Measurements from ENCODE around the gene ATP13A5. TPM values are rescaled to one million over a fixed set of nuclear protein-coding genes. Genes with fewer than 3 reads are reported as not detected.

The ATP13A5 gene
- total and polyA plus RNA-seq, 5 donors: 0.07 TPM; not detected in 4

DNA sequence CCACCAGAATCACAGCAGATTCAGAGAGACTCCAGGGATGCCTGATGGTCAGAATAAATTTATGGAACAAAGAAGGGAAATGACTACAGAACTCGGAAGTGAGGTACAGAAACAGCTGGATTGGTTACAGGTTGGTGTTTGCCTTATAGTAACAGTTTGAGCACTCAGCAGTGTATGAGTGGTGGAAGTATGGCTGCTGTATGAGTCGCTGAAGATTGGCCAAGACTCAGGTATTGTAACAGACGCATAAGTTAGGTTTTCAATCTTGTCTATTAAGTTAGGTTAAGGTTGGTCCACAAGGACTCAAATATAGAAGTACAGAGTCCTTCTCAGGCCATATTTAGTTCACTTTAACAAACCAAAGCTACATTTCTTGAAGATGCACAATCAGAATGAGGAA lies 33.1 kb downstream of the ATP13A5 start:
- Histone ChIP-seq H3K27me3 (ENCODE audit: control insufficient read depth, insufficient read depth) (no peaks in the 10 kb centered on the region), H3K4me1 (ENCODE audit: control insufficient read depth, insufficient read depth, low read length) (no peaks in the 10 kb centered on the region), H3K27ac (ENCODE audit: low read length) (no peak overlapping the region), H3K4me3 (ENCODE audit: low read length) (no peak overlapping the region), H3K9me3 (ENCODE audit: control insufficient read depth, low read length) (no peaks in the 10 kb centered on the region)
- intact Hi-C loops (cut with DNase I): no loop called here
- 81% methylated on average over 3 of the region's 3 CpGs for WGBS
- DNase-seq (no peak), ATAC-seq (no peak)

DNA sequence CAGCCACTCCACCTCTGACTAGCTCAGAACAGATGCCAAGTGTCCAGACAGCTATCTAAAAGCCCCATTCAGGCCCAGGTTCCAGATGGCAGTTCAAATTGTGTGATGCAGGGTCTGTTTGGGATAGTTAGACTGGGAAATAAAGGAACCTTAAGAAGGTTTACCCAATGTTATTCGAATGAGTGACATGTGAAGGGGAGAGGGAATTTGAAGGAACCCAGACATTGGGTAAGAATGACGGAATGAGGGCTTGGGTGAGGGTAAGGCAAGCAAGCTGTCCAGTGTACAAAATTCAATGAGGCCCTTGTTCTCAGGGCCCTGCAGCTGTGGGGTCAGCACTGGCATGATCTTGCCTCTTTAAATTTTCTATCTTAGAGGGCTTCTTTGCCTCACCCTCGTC lies 34.1 kb downstream of the ATP13A5 start:
- Histone ChIP-seq H3K4me1 (ENCODE audit: control insufficient read depth, insufficient read depth, low read length) (no peaks in the 10 kb centered on the region), H3K27ac (ENCODE audit: low read length) (no peak overlapping the region), H3K4me3 (ENCODE audit: low read length) (no peak overlapping the region), H3K9me3 (ENCODE audit: control insufficient read depth, low read length) (no peaks in the 10 kb centered on the region), H3K27me3 (ENCODE audit: control insufficient read depth, insufficient read depth) (no peaks in the 10 kb centered on the region)
- intact Hi-C loops (cut with DNase I): no loop called here
- DNase-seq (no peak), ATAC-seq (no peak)
- WGBS: 52% methylated on average over 3 of the region's 3 CpGs

DNA sequence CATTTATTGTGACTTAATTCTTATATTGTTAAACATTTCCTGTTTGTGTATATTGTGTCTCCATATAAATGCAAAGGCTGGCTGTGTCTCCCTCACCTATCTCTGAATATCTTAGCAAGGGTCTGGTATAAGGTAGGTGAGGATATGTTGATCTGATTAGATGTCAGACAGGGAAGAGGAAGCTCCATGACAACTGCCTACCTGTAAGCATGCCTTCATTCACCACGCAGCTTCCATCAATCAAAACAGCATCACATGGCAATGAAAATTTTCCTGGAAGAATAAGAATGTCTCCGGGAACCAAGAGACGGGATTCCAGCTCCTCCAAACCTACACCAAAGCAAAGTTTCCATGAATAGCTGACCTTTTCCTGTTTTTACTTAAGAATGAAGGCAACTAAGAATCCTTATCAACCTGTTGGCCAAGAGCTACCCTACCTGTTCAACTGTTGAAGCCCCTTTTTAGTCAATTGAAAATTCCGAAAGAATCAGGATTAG lies 34.8 kb downstream of the ATP13A5 start:
- no peaks in the 10 kb centered on the region for H3K9me3 ChIP-seq (ENCODE audit: control insufficient read depth, low read length)
- 90% methylated on average over 4 of the region's 4 CpGs for WGBS

DNA sequence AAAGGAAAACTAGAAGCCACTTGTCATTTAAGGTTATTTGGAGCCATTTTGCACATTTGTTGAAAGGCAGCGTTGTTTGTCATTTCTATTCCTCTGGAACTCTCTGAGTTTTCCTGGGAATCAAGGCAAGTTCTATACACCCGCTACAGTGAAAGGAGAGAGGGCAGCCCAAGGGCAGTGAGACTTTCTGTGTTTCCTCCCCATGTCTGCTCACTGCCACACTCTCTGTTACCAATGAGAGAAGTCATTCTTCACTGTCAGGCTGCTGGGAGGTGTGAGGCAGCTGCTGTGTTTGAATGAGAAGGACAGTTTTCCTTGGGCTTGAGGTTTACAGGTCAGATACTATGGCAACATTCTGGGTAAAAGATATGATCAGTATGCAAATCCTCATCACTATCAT lies 36.0 kb downstream of the ATP13A5 start:
- ATAC-seq: peak in 1 of 2 donors; percentile 41

More for the DNA sequence above, 34.8 kb downstream of the ATP13A5 start:
- Histone ChIP-seq H3K4me3 (ENCODE audit: low read length) (no peak overlapping the region), H3K27ac (ENCODE audit: low read length) (no peak overlapping the region), H3K4me1 (ENCODE audit: control insufficient read depth, insufficient read depth, low read length) (no peaks in the 10 kb centered on the region), H3K27me3 (ENCODE audit: control insufficient read depth, insufficient read depth) (no peaks in the 10 kb centered on the region)
- DNase-seq: no peak
- intact Hi-C loops (cut with DNase I): no loop called here
- no peak for ATAC-seq

DNA sequence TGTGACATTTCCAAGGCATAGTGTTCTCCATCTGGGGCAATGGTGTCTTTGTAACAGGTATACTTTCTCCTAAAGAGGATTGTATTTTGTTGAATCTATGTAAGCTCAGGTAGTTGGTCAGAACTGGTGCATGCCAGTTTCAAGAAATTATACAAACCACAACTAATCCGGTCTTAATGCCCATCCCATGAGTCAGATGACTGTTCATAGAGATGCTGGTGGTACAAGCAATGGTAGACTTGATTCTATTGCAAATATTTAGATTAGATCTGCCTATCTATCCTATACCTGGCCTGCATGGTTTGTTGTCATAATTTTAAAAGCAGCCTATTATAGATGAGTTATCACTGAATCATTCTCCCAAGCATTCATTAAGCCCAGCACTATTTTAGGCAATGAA lies 43.5 kb downstream of the ATP13A5 start:
- intact Hi-C loops (cut with DNase I): no loop called here
- Histone ChIP-seq H3K4me1 (ENCODE audit: control insufficient read depth, insufficient read depth, low read length) (no peaks in the 10 kb centered on the region), H3K27ac (ENCODE audit: low read length) (no peak overlapping the region), H3K4me3 (ENCODE audit: low read length) (no peak overlapping the region), H3K27me3 (ENCODE audit: control insufficient read depth, insufficient read depth) (no peaks in the 10 kb centered on the region), H3K9me3 (ENCODE audit: control insufficient read depth, low read length) (no peaks in the 10 kb centered on the region)
- DNase-seq (no peak), ATAC-seq (no peak)
- WGBS: 92% methylated on average over 1 of the region's 1 CpG

More for the DNA sequence above, 36.0 kb downstream of the ATP13A5 start:
- DNase-seq: no peak
- Histone ChIP-seq H3K27ac (ENCODE audit: low read length) (no peak overlapping the region), H3K9me3 (ENCODE audit: control insufficient read depth, low read length) (no peaks in the 10 kb centered on the region), H3K27me3 (ENCODE audit: control insufficient read depth, insufficient read depth) (no peaks in the 10 kb centered on the region), H3K4me1 (ENCODE audit: control insufficient read depth, insufficient read depth, low read length) (no peaks in the 10 kb centered on the region), H3K4me3 (ENCODE audit: low read length) (no peak overlapping the region)
- 52% methylated on average over 2 of the region's 2 CpGs for WGBS
- intact Hi-C loops (cut with DNase I): no loop called here

DNA sequence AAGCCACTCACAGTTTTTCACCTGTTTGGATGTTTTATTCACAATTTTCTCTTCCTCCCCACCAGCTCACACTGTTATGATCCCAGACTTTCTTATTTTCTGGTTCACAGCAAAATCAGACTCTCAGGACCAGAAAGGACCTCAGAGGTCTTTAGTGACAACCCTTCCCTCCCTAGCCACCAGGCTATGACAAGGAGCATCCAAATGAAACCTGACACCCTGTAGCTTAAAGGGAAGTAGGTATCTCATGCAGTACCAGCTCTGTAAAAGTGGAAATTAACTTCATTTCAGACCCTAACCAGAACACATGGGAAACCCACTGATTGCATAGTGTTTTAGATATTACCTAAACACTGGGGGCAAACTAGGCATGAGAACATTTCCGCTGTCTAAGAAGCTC lies 45.3 kb downstream of the ATP13A5 start:
- intact Hi-C loops (cut with DNase I): no loop called here
- Histone ChIP-seq H3K4me1 (ENCODE audit: control insufficient read depth, insufficient read depth, low read length) (no peaks in the 10 kb centered on the region), H3K4me3 (ENCODE audit: low read length) (no peak overlapping the region), H3K27me3 (ENCODE audit: control insufficient read depth, insufficient read depth) (no peaks in the 10 kb centered on the region), H3K9me3 (ENCODE audit: control insufficient read depth, low read length) (no peaks in the 10 kb centered on the region), H3K27ac (ENCODE audit: low read length) (no peak overlapping the region)
- DNase-seq: no peak
- 47% methylated on average over 1 of the region's 1 CpG for WGBS
- ATAC-seq: no peak

DNA sequence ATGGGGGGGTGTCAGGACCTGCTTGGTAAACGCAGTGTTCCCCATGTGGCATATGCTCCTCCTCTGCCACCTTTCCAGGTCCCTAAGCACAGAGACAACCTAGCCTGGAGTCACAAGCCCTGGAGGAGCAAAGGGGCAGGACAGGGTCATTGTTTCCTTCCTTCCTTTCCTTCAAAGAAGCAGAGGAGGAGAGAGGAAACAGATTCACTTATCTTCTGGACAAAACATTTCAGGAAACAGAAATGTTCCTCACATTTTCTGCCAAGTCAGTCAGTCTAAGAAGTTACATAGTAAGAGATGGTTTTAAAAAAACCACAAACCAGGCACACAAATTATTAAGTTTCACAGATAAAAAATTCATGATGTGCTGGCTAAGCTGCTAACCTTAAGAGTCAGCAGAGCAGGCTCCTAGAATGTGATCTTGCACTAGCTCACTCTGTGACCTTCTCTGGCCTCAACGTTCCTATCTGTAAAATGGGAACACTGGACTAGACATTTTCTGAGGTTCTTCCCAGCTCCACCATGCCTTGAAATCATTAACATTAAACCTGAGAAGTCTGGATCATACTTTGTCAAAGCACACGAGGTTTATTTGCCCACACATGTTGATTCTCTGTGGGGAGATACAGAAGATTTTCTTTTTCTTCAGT lies 47.9 kb downstream of the ATP13A5 start:
- intact Hi-C loops (cut with DNase I): no loop called here
- no peaks in the 10 kb centered on the region for H3K4me1 ChIP-seq (ENCODE audit: control insufficient read depth, insufficient read depth, low read length)
- 79% methylated on average over 3 of the region's 3 CpGs for WGBS
- no peak overlapping the region for H3K4me3 ChIP-seq (ENCODE audit: low read length)
- H3K9me3 ChIP-seq (ENCODE audit: control insufficient read depth, low read length): no peaks in the 10 kb centered on the region
- no peaks in the 10 kb centered on the region for H3K27me3 ChIP-seq (ENCODE audit: control insufficient read depth, insufficient read depth)
- no peak for ATAC-seq
- no peak overlapping the region for H3K27ac ChIP-seq (ENCODE audit: low read length)
- DNase-seq: no peak

DNA sequence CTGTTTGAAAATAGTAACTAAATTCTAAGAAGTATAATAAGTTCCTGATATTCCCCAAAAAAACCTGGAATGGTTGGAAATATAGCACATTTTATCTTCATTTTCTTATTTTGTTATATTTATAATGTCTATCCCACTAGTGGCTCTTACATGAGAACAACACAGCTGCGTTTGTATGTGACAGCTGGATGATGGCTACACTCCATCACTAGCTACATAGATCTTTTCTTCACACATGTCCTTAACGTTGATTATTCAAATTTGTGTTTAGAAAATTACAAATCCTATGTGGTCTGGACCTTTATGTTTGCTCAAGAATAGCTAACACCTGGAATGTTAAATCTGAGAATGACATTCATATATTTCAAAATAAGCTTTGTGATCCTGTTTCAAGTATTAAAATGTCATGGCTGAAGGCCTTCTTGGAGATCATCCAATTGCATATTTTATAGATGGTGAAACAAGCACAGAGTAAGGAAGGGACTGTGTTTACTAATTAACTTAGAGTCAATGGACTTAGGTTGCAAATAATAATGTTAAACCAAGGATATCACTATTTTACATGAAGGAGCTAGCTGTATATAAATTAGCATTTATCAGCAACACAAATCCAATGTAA lies 60.8 kb downstream of the ATP13A5 start:
- whole genome bisulfite sequencing: 54% methylated on average over 2 of the region's 2 CpGs

DNA sequence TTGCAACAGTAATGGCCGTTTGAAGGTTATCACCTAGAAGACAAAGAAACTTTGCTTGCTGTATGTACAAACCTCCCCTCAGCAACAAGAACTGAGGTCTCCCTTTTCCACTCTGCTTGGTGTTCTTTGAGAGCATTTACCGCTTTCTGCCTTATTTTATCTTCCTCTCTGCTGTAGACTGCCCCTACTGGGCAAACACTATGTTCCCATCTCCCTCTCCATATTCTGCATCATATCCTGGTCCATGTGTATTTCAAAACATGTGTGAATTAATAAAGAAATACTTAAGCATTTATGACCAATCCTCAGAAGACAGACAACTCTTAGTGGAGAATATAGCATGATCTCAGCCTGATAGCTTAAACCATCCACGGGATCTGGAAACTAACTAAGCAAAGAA lies 64.4 kb downstream of the ATP13A5 start:
- intact Hi-C loops (cut with DNase I): no loop called here
- H3K27ac ChIP-seq (ENCODE audit: low read length): no peak overlapping the region
- no peak for ATAC-seq
- H3K4me3 ChIP-seq (ENCODE audit: low read length): no peak overlapping the region
- H3K27me3 ChIP-seq (ENCODE audit: control insufficient read depth, insufficient read depth): no peaks in the 10 kb centered on the region
- no peak for DNase-seq
- H3K4me1 ChIP-seq (ENCODE audit: control insufficient read depth, insufficient read depth, low read length): peaks cover 2% of the 10 kb centered on the region
- 88% methylated on average over 3 of the region's 3 CpGs for WGBS
- no peaks in the 10 kb centered on the region for H3K9me3 ChIP-seq (ENCODE audit: control insufficient read depth, low read length)

More for the DNA sequence above, 60.8 kb downstream of the ATP13A5 start:
- no peak for ATAC-seq
- no peak overlapping the region for H3K27ac ChIP-seq (ENCODE audit: low read length)
- H3K4me3 ChIP-seq (ENCODE audit: low read length): no peak overlapping the region
- H3K4me1 ChIP-seq (ENCODE audit: control insufficient read depth, insufficient read depth, low read length): peaks cover 2% of the 10 kb centered on the region
- intact Hi-C loops (cut with DNase I): no loop called here
- no peaks in the 10 kb centered on the region for H3K27me3 ChIP-seq (ENCODE audit: control insufficient read depth, insufficient read depth)
- no peaks in the 10 kb centered on the region for H3K9me3 ChIP-seq (ENCODE audit: control insufficient read depth, low read length)
- no peak for DNase-seq

DNA sequence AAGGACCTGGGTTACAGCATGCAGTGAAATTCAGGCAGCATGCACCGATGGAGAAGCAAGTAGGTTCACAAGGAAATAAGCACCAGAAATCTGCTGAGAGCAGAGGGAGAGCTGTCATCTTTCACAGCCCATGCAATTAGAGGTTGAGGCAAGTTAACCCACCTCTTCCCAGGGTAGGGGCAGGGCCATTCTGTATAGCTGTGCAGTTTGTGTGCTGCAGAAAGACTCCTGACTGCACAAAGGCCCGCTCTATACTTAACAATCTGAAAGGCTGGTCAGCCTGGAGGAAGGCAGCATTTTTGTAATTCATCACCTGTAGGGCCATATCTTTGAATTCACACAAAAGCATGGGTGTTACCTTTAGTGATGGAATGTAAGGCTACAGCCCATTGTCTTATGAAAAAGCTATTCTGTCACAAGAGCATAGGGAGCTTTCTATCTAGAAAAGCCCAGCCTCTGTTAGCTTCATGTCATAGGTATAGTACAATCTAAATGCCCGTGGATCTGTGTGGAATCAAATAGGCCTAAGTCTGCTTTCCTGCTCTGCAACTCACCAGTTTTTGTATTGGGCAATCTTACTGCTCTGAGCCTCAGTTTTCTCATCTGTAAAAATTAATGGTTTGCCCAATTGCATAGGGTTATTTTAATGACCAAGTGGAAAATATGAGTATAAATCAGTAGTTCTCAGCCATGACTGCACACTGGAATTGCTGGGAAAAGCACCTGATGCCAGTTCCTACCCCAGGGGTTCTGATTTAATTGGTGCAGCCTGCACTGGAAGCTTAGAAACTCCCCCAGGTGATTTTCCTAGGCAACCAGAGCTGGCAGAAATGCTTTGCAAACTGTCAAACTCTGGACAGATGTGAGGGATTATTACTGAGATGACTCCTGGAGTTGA lies 65.2 kb downstream of the ATP13A5 start:
- Histone ChIP-seq H3K9me3 (ENCODE audit: control insufficient read depth, low read length) (no peaks in the 10 kb centered on the region), H3K4me1 (ENCODE audit: control insufficient read depth, insufficient read depth, low read length) (peaks cover 2% of the 10 kb centered on the region), H3K4me3 (ENCODE audit: low read length) (no peak overlapping the region), H3K27me3 (ENCODE audit: control insufficient read depth, insufficient read depth) (no peaks in the 10 kb centered on the region), H3K27ac (ENCODE audit: low read length) (no peak overlapping the region)
- intact Hi-C loops (cut with DNase I): no loop called here
- ATAC-seq: no peak
- no peak for DNase-seq
- 80% methylated on average over 3 of the region's 3 CpGs for WGBS
